HepG2 (cell line): ENCODE measurements around the gene RRBP1. TPM values are rescaled to one million over a fixed set of nuclear protein-coding genes. Genes with fewer than 3 reads are reported as not detected.

Experiments
- ARNTL ChIP-seq: sonication (generic); formaldehyde crosslinking; IDR thresholded peaks from 2 replicates; pipeline ENCODE4 v1.4.0; 2020; ENCODE audit warnings: mild to moderate bottlenecking, missing genetic modification reagents
- BRCA1 ChIP-seq: sonication (generic); formaldehyde crosslinking; IDR thresholded peaks from 2 replicates; pipeline ENCODE4 v1.4.0; 2020; ENCODE audit warnings: missing genetic modification reagents
- HHEX ChIP-seq: IDR thresholded peaks from 2 replicates; pipeline ENCODE4 v1.6.1; 2016; ENCODE audit warnings: control low read depth
- KDM5B ChIP-seq: sonication (generic); formaldehyde crosslinking; IDR thresholded peaks from 2 replicates; pipeline ENCODE4 v1.4.0; 2020; ENCODE audit warnings: missing genetic modification reagents, mild to moderate bottlenecking, borderline replicate concordance
- NFATC3 ChIP-seq: sonication (generic); formaldehyde crosslinking; IDR thresholded peaks from 2 replicates; pipeline ENCODE4 v1.5.1; 2020; ENCODE audit warnings: mild to moderate bottlenecking, missing genetic modification reagents
- XBP1 ChIP-seq: sonication (generic); formaldehyde crosslinking; IDR thresholded peaks from 2 replicates; pipeline ENCODE4 v1.5.0; 2020; ENCODE audit warnings: missing genetic modification reagents
- ZNF264 ChIP-seq: sonication (generic); formaldehyde crosslinking; IDR thresholded peaks from 2 replicates; pipeline ENCODE4 v1.4.0; 2020; ENCODE audit warnings: missing genetic modification reagents
- ZNF562 ChIP-seq: sonication (generic); formaldehyde crosslinking; IDR thresholded peaks from 2 replicates; pipeline ENCODE4 v1.8.0; 2022; ENCODE audit warnings: missing genetic modification reagents, borderline replicate concordance
- ZNF761 ChIP-seq: sonication (generic); formaldehyde crosslinking; conservative IDR thresholded peaks from 2 replicates; pipeline ENCODE4 v1.4.0; 2020; ENCODE audit warnings: mild to moderate bottlenecking, missing genetic modification reagents
- polyA plus RNA-seq, 8 experiments: library from polyadenylated mRNA; depleted of rRNA in 3 of 8; stranded (reverse) in 7 of 8; unstranded in 1 of 8; fragments of >200 nt; fragmentation: Illumina TruSeq in 4 of 8; extraction: Trizol in 4 of 8; gene quantifications; 2 replicates each; pipeline versions ENCODE4 v1.2.1 to v1.2.3, GENCODE V29; 2011 to 2016; ENCODE audit warnings: low read depth in 4 of 8, missing spikeins in 1 of 8, mixed read lengths in 1 of 8; ENCODE audit not compliant: insufficient read depth in 1 of 8
- total RNA-seq, 5 experiments: library from RNA; depleted of rRNA; stranded (reverse); fragments of >200 nt; fragmentation: Illumina TruSeq; extraction: Trizol; gene quantifications; 2 replicates each; pipeline ENCODE4 v1.2.3, GENCODE V29; 2016; ENCODE audit warnings: low read depth in 1 of 5
- TF ChIP-seq, protein P1 (sequence below): sonication (generic); formaldehyde crosslinking; IDR thresholded peaks from 2 replicates; pipeline ENCODE4 v1.5.1; 2020; ENCODE audit warnings: mild to moderate bottlenecking, missing genetic modification reagents
- TF ChIP-seq, protein P2 (sequence below): sonication (generic); formaldehyde crosslinking; IDR thresholded peaks from 2 replicates; pipeline ENCODE4 v1.5.1; 2020; ENCODE audit warnings: missing genetic modification reagents, mild to moderate bottlenecking, borderline replicate concordance
- TF ChIP-seq, protein P3 (sequence below): sonication (generic); formaldehyde crosslinking; IDR thresholded peaks from one replicate; pipeline ENCODE4 v1.5.1; 2020; ENCODE audit warnings: mild to moderate bottlenecking, missing genetic modification reagents; ENCODE audit errors: not compliant biosample characterization

The RRBP1 gene
- total and polyA plus RNA-seq, 2 of the 13 experiments (the other 11 are each of a cell fraction or from before 2014, with no cell fraction given): 150 to 222 TPM

DNA sequence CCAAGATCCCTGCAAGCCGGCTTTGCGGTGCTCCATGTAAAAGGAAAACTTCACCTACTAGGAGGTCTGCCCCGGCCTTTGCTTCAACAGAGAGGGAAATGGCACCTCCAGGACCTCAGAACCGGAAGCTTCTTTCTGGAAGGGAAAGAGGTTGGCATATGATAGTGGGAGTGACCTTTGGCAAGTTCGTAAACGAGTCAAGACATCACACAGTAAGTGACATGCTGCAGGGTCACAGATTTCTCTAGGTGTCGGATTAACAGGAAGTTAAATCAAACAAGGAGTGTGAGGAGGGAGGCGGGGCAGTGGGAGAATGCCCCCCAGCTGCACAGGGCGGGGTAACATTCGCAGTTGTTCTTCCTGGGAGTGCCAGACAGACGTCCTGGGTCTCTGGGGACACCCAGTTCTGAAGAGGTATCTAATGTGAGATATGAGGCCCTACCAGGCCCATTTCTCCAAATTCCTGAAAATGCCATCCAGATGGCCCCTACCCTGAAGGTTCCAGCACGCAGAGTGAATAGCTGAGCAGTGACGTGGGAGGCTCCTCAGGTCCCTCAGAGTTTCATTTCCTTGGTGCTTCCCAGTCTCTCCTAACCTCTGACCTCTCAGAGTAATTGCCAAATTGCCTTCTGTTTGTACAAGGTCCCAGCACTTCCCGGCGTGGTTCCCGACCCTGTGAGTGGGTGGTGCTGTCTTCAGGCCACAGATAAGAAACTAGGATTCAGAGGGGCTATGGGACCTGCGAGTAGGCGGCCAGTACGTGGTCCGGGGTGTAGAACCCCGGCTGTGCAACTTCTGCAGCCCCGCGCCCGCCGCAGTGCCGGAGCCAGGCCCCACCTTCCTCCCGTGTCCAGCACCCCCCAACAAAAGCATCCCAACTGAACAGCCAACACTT, 1.9 kb downstream of the RRBP1 start (continued):
- TF ChIP-seq BRCA1 (CRISPR knock-in tag) (peak; percentile 77), ZNF761 (no peak), XBP1 (no peak), ARNTL (CRISPR knock-in tag) (0 out of 2 replicates have a peak, but pooled peaks have one; percentile 26), NFATC3 (CRISPR knock-in tag) (no peak), ZNF562 (CRISPR knock-in tag) (no peak), KDM5B (0 out of 2 replicates have a peak, but pooled peaks have one; percentile 29), ZNF264 (CRISPR knock-in tag) (peak; percentile 55; the same call in 1 of the 2 replicates), HHEX (CRISPR knock-in tag) (peak; percentile 67)
- TF ChIP-seq, protein P1, sequence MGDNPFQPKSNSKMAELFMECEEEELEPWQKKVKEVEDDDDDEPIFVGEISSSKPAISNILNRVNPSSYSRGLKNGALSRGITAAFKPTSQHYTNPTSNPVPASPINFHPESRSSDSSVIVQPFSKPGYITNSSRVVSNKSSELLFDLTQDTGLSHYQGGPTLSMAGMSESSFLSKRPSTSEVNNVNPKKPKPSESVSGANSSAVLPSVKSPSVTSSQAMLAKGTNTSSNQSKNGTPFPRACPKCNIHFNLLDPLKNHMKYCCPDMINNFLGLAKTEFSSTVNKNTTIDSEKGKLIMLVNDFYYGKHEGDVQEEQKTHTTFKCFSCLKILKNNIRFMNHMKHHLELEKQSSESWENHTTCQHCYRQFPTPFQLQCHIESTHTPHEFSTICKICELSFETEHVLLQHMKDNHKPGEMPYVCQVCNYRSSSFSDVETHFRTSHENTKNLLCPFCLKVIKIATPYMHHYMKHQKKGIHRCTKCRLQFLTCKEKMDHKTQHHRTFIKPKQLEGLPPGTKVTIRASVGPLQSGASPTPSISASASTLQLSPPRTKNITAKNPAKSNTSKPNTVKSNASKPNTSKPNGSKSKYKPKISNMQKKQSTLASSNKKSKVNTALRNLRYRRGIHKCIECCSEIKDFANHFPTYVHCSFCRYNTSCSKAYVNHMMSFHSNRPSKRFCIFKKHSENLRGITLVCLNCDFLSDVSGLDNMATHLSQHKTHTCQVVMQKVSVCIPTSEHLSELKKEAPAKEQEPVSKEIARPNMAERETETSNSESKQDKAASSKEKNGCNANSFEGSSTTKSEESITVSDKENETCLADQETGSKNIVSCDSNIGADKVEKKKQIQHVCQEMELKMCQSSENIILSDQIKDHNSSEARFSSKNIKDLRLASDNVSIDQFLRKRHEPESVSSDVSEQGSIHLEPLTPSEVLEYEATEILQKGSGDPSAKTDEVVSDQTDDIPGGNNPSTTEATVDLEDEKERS (CRISPR knock-in tag): peak; percentile 63; the same call in 1 of the 2 replicates
- TF ChIP-seq, protein P2, sequence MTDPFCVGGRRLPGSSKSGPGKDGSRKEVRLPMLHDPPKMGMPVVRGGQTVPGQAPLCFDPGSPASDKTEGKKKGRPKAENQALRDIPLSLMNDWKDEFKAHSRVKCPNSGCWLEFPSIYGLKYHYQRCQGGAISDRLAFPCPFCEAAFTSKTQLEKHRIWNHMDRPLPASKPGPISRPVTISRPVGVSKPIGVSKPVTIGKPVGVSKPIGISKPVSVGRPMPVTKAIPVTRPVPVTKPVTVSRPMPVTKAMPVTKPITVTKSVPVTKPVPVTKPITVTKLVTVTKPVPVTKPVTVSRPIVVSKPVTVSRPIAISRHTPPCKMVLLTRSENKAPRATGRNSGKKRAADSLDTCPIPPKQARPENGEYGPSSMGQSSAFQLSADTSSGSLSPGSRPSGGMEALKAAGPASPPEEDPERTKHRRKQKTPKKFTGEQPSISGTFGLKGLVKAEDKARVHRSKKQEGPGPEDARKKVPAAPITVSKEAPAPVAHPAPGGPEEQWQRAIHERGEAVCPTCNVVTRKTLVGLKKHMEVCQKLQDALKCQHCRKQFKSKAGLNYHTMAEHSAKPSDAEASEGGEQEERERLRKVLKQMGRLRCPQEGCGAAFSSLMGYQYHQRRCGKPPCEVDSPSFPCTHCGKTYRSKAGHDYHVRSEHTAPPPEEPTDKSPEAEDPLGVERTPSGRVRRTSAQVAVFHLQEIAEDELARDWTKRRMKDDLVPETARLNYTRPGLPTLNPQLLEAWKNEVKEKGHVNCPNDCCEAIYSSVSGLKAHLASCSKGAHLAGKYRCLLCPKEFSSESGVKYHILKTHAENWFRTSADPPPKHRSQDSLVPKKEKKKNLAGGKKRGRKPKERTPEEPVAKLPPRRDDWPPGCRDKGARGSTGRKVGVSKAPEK (CRISPR knock-in tag): peak; percentile 73; the same call in 1 of the 2 replicates
- TF ChIP-seq, protein P3, sequence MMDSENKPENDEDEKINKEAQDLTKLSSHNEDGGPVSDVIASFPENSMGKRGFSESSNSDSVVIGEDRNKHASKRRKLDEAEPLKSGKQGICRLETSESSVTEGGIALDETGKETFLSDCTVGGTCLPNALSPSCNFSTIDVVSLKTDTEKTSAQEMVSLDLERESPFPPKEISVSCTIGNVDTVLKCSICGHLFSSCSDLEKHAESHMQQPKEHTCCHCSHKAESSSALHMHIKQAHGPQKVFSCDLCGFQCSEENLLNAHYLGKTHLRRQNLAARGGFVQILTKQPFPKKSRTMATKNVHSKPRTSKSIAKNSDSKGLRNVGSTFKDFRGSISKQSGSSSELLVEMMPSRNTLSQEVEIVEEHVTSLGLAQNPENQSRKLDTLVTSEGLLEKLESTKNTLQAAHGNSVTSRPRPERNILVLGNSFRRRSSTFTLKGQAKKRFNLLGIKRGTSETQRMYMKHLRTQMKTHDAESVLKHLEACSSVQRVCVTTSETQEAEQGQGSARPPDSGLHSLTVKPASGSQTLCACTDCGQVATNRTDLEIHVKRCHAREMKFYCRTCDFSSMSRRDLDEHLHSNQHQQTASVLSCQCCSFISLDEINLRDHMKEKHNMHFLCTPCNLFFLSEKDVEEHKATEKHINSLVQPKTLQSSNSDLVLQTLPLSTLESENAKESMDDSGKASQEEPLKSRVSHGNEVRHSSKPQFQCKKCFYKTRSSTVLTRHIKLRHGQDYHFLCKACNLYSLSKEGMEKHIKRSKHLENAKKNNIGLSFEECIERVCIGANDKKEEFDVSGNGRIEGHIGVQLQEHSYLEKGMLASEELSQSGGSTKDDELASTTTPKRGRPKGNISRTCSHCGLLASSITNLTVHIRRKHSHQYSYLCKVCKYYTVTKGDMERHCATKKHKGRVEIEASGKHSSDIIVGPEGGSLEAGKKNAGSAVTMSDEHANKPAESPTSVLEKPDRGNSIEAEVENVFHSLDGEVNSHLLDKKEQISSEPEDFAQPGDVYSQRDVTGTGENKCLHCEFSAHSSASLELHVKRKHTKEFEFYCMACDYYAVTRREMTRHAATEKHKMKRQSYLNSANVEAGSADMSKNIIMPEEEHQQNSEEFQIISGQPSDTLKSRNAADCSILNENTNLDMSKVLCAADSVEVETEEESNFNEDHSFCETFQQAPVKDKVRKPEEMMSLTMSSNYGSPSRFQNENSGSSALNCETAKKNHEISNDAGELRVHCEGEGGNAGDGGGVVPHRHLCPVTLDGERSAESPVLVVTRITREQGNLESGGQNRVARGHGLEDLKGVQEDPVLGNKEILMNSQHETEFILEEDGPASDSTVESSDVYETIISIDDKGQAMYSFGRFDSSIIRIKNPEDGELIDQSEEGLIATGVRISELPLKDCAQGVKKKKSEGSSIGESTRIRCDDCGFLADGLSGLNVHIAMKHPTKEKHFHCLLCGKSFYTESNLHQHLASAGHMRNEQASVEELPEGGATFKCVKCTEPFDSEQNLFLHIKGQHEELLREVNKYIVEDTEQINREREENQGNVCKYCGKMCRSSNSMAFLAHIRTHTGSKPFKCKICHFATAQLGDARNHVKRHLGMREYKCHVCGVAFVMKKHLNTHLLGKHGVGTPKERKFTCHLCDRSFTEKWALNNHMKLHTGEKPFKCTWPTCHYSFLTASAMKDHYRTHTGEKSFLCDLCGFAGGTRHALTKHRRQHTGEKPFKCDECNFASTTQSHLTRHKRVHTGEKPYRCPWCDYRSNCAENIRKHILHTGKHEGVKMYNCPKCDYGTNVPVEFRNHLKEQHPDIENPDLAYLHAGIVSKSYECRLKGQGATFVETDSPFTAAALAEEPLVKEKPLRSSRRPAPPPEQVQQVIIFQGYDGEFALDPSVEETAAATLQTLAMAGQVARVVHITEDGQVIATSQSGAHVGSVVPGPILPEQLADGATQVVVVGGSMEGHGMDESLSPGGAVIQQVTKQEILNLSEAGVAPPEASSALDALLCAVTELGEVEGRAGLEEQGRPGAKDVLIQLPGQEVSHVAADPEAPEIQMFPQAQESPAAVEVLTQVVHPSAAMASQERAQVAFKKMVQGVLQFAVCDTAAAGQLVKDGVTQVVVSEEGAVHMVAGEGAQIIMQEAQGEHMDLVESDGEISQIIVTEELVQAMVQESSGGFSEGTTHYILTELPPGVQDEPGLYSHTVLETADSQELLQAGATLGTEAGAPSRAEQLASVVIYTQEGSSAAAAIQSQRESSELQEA (CRISPR knock-in tag): peak; percentile 27
